WERI-Rb-1 (cell line): ENCODE data around the gene SPRTN.
A peak's percentile ranks its signal among the peaks of the same experiment; 100 is the strongest.

Experiments
- DNase-seq: peaks from one replicate; pipeline ENCODE4 v3.0.0-alpha.2; 2020
- H3K27ac ChIP-seq: fragments of 250-450 bp; sonication (Bioruptor Pico); 2 replicates; pipeline ENCODE4 v1.5.1; 2020; ENCODE audit warnings: mild to moderate bottlenecking, moderate library complexity
- H3K27me3 ChIP-seq: fragments of 250-450 bp; sonication (Bioruptor Pico); 2 replicates; pipeline ENCODE4 v1.5.1; 2021; ENCODE audit warnings: mild to moderate bottlenecking, low read depth, moderate library complexity; ENCODE audit not compliant: insufficient read depth, severe bottlenecking
- H3K36me3 ChIP-seq: fragments of 250-450 bp; sonication (Bioruptor Pico); 2 replicates; pipeline ENCODE4 v1.5.1; 2020; ENCODE audit warnings: mild to moderate bottlenecking, moderate library complexity
- H3K4me3 ChIP-seq: 2 replicates; pipeline ENCODE4 v1.5.1; 2011; ENCODE audit warnings: low read depth, mild to moderate bottlenecking, control low read depth, low read length
- H3K9me3 ChIP-seq: fragments of 250-450 bp; sonication (Bioruptor Pico); 2 replicates; pipeline ENCODE4 v1.5.1; 2021; ENCODE audit warnings: mild to moderate bottlenecking, moderate library complexity; ENCODE audit not compliant: severe bottlenecking
- CTCF ChIP-seq: IDR thresholded peaks from 2 replicates; pipeline ENCODE4 v1.5.1; 2011; ENCODE audit warnings: low read depth, mild to moderate bottlenecking, control low read depth, inconsistent platforms, low read length

SPRTN gene

GRCh38 chr1:231332761-231333160, 5.3 kb upstream of the SPRTN start:
- no peak for DNase-seq
- no peak for TF ChIP-seq CTCF
- H3K36me3 ChIP-seq = peaks cover 26% of the 10 kb centered on the region
- H3K4me3 ChIP-seq = no peak overlapping the region
- H3K27ac ChIP-seq = no peak overlapping the region
- no peaks in the 10 kb centered on the region for H3K27me3 ChIP-seq
- no peaks in the 10 kb centered on the region for H3K9me3 ChIP-seq

- no peaks in the 10 kb centered on the region for H3K9me3 ChIP-seq
- DNase-seq = no peak
- H3K27me3 ChIP-seq = no peaks in the 10 kb centered on the region
- peaks cover 30% of the 10 kb centered on the region for H3K36me3 ChIP-seq
- no peak for TF ChIP-seq CTCF
- H3K4me3 ChIP-seq = no peak overlapping the region
- no peak overlapping the region for H3K27ac ChIP-seq
These were observed 3.9 kb upstream of the SPRTN start for GRCh38 chr1:231334079-231334666.

- H3K4me3 ChIP-seq = no peak overlapping the region
- no peaks in the 10 kb centered on the region for H3K27me3 ChIP-seq
- H3K27ac ChIP-seq = no peak overlapping the region
- H3K36me3 ChIP-seq = peaks cover 30% of the 10 kb centered on the region
- no peak for DNase-seq
- no peak for TF ChIP-seq CTCF
- H3K9me3 ChIP-seq = no peaks in the 10 kb centered on the region
These were observed 3.1 kb upstream of the SPRTN start for GRCh38 chr1:231334952-231335351.

GRCh38 chr1:231335663-231336602, 2.2 kb upstream of the SPRTN start:
- no peak overlapping the region for H3K27ac ChIP-seq
- no peak for TF ChIP-seq CTCF
- no peak for DNase-seq

GRCh38 chr1:231337043-231337471, 1.0 kb upstream of the SPRTN start:
- H3K27ac ChIP-seq = peak overlapping the region; percentile 81
- no peak for DNase-seq
- H3K36me3 ChIP-seq = peaks cover 45% of the 10 kb centered on the region
- TF ChIP-seq CTCF = no peak
- H3K27me3 ChIP-seq = no peaks in the 10 kb centered on the region
- peak overlapping the region; percentile 77 for H3K4me3 ChIP-seq
- H3K9me3 ChIP-seq = no peaks in the 10 kb centered on the region

More at GRCh38 chr1:231335663-231336602, 2.2 kb upstream of the SPRTN start:
- Histone ChIP-seq H3K36me3 (peaks cover 37% of the 10 kb centered on the region), H3K27me3 (no peaks in the 10 kb centered on the region), H3K9me3 (no peaks in the 10 kb centered on the region), H3K4me3 (no peak overlapping the region)
